Measurements from ENCODE around the gene NME4.

NME4 gene

DNA sequence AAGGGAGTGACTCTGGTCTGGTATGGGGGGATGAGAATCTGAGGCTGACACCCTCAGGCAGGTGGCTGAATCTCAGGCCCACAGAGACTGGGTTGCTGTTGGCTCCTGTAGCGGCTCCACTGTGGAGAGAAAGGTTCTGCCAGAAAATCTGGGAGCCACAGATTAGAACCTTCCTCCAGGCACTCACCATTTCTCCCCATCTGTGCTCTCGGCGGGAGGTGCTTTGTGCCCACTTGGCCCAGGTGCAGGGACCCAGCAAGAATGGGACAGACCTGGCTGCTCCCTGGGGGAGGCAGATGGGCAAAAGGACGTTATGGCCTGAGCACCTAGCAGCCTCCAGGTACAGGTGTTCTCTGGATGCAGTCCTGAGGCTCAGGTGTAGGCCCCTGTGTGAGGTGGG lies 48.6 kb downstream of the NME4 start:
- no peaks in the 10 kb centered on the region for H3K4me1 ChIP-seq (ENCODE audit: low read depth, poor library complexity, severe bottlenecking)
- H3K9ac ChIP-seq, result no peak overlapping the region
- no peak overlapping the region for H3K27ac ChIP-seq
- no peaks in the 10 kb centered on the region; the same call in 1 of the 2 replicates for H3K79me2 ChIP-seq (ENCODE audit: insufficient read depth, low read depth)
- TF ChIP-seq, protein P1, sequence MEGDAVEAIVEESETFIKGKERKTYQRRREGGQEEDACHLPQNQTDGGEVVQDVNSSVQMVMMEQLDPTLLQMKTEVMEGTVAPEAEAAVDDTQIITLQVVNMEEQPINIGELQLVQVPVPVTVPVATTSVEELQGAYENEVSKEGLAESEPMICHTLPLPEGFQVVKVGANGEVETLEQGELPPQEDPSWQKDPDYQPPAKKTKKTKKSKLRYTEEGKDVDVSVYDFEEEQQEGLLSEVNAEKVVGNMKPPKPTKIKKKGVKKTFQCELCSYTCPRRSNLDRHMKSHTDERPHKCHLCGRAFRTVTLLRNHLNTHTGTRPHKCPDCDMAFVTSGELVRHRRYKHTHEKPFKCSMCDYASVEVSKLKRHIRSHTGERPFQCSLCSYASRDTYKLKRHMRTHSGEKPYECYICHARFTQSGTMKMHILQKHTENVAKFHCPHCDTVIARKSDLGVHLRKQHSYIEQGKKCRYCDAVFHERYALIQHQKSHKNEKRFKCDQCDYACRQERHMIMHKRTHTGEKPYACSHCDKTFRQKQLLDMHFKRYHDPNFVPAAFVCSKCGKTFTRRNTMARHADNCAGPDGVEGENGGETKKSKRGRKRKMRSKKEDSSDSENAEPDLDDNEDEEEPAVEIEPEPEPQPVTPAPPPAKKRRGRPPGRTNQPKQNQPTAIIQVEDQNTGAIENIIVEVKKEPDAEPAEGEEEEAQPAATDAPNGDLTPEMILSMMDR (conservative IDR thresholded peaks at IDR 0.05; ENCODE audit: low read depth, low read length), result no peak
- H3K4me2 ChIP-seq, result no peak overlapping the region
- no peaks in the 10 kb centered on the region for H4K20me1 ChIP-seq (ENCODE audit: insufficient read depth)
- no peaks in the 10 kb centered on the region for H3K36me3 ChIP-seq (ENCODE audit: insufficient read depth)
- no peaks in the 10 kb centered on the region for H3K27me3 ChIP-seq (ENCODE audit: insufficient read depth, low read depth)
- H2AFZ ChIP-seq (ENCODE audit: low read depth), result no peak overlapping the region
- H3K4me3 ChIP-seq (IDR thresholded peaks at IDR 0.05; ENCODE audit: insufficient read depth, low read depth, low read length), result no peak overlapping the region

Measured in KMS-11 (cell line).